Mucosa of stomach (tissue), 1 donor: ENCODE measurements around the gene GOLGA6D.
"Not testable (repeated sequence)": the region's sequence is repeated elsewhere in the genome, so short reads cannot be mapped to it uniquely, and the experiment has no call there.

Experiments
- H3K27me3 ChIP-seq: one replicate; pipeline ENCODE4 v1.7.0; 2013; ENCODE audit warnings: mild to moderate bottlenecking, low read length; ENCODE audit not compliant: control insufficient read depth, insufficient read depth
- H3K36me3 ChIP-seq: one replicate; pipeline ENCODE4 v1.7.0; 2013; ENCODE audit warnings: low read length; ENCODE audit not compliant: control insufficient read depth, insufficient read depth
- H3K4me1 ChIP-seq: one replicate; pipeline ENCODE4 v1.7.0; 2013; ENCODE audit warnings: mild to moderate bottlenecking, low read length; ENCODE audit not compliant: control insufficient read depth, insufficient read depth
- H3K4me3 ChIP-seq: one replicate; pipeline ENCODE4 v1.7.0; 2013; ENCODE audit warnings: low read length
- H3K9ac ChIP-seq: one replicate; pipeline ENCODE4 v1.7.0; 2013; ENCODE audit warnings: mild to moderate bottlenecking, low read length, moderate library complexity
- H3K9me3 ChIP-seq: one replicate; pipeline ENCODE4 v1.7.0; 2013; ENCODE audit warnings: mild to moderate bottlenecking, low read length, moderate library complexity; ENCODE audit not compliant: control insufficient read depth
- donor health status: Pancreatic carcinoma.

GOLGA6D gene

GRCh38 chr15:75252285-75252684 lies 30.4 kb upstream of the GOLGA6D start:
- not testable (repeated sequence) for H3K9me3 ChIP-seq, H3K9ac ChIP-seq, H3K27me3 ChIP-seq, H3K4me3 ChIP-seq, H3K36me3 ChIP-seq, H3K4me1 ChIP-seq

- H3K36me3 ChIP-seq, H3K4me1 ChIP-seq, H3K9ac ChIP-seq, H3K27me3 ChIP-seq, H3K4me3 ChIP-seq, H3K9me3 ChIP-seq: not testable (repeated sequence)
These were observed 24.6 kb upstream of the GOLGA6D start, which contains the start of gene GOLGA6C for GRCh38 chr15:75258034-75258433. Gene GOLGA6C, plus strand, starts transcription at chr15:75258334. Its CDS starts 265 bp downstream, at chr15:75258599.

- H3K4me1 ChIP-seq, H3K36me3 ChIP-seq, H3K4me3 ChIP-seq, H3K9me3 ChIP-seq, H3K9ac ChIP-seq, H3K27me3 ChIP-seq: not testable (repeated sequence)
These were observed 23.9 kb upstream of the GOLGA6D start for GRCh38 chr15:75258620-75259343.

GRCh38 chr15:75259873-75260272 lies 22.8 kb upstream of the GOLGA6D start:
- not testable (repeated sequence) for H3K36me3 ChIP-seq, H3K9ac ChIP-seq, H3K4me1 ChIP-seq, H3K27me3 ChIP-seq, H3K4me3 ChIP-seq, H3K9me3 ChIP-seq

GRCh38 chr15:75273751-75274359 lies 8.8 kb upstream of the GOLGA6D start:
- not testable (repeated sequence) for H3K9me3 ChIP-seq, H3K4me3 ChIP-seq, H3K27me3 ChIP-seq, H3K4me1 ChIP-seq, H3K9ac ChIP-seq, H3K36me3 ChIP-seq

GRCh38 chr15:75274509-75275107 lies 8.0 kb upstream of the GOLGA6D start:
- H3K4me1 ChIP-seq, H3K4me3 ChIP-seq, H3K36me3 ChIP-seq, H3K27me3 ChIP-seq, H3K9ac ChIP-seq, H3K9me3 ChIP-seq: not testable (repeated sequence)

GRCh38 chr15:75275617-75276016 lies 7.0 kb upstream of the GOLGA6D start:
- not testable (repeated sequence) for H3K4me1 ChIP-seq, H3K27me3 ChIP-seq, H3K9me3 ChIP-seq, H3K9ac ChIP-seq, H3K4me3 ChIP-seq, H3K36me3 ChIP-seq

- not testable (repeated sequence) for H3K4me1 ChIP-seq, H3K36me3 ChIP-seq, H3K9ac ChIP-seq, H3K9me3 ChIP-seq, H3K27me3 ChIP-seq, H3K4me3 ChIP-seq
These were observed 4.1 kb upstream of the GOLGA6D start for GRCh38 chr15:75278497-75278896.

- not testable (repeated sequence) for H3K9ac ChIP-seq, H3K27me3 ChIP-seq, H3K9me3 ChIP-seq, H3K4me1 ChIP-seq, H3K36me3 ChIP-seq, H3K4me3 ChIP-seq
These were observed 1.5 kb downstream of the GOLGA6D start for GRCh38 chr15:75284152-75284551.

GRCh38 chr15:75293660-75294059 lies 11.0 kb downstream of the GOLGA6D start:
- H3K9ac ChIP-seq, H3K4me1 ChIP-seq, H3K9me3 ChIP-seq, H3K27me3 ChIP-seq, H3K36me3 ChIP-seq, H3K4me3 ChIP-seq: not testable (repeated sequence)

- H3K36me3 ChIP-seq, H3K4me1 ChIP-seq, H3K27me3 ChIP-seq, H3K9ac ChIP-seq, H3K4me3 ChIP-seq, H3K9me3 ChIP-seq: not testable (repeated sequence)
These were observed 16.1 kb downstream of the GOLGA6D start for GRCh38 chr15:75298541-75299310.

GRCh38 chr15:75299311-75299688 lies 16.7 kb downstream of the GOLGA6D start:
- H3K9me3 ChIP-seq, H3K36me3 ChIP-seq, H3K9ac ChIP-seq, H3K27me3 ChIP-seq, H3K4me3 ChIP-seq, H3K4me1 ChIP-seq: not testable (repeated sequence)
